RWPE1 (cell line): Measurements from ENCODE around the gene PKN1.

Experiments
- CTCF ChIA-PET: fragments of 350-600 bp; sonication (Branson Sonifier 250); formaldehyde crosslinking; extraction: SDS; loops from one replicate; lab custom pipeline; 2021; lab: Yijun Ruan, JAX
- POLR2A ChIA-PET: fragments of 400-600 bp; formaldehyde crosslinking; extraction: SDS; loops from one replicate; lab custom pipeline; 2020; ENCODE audit warnings: antibody characterized with exemption; ENCODE audit not compliant: low non-redundant PET; lab: Yijun Ruan, JAX
- DNase-seq: peaks from one replicate; pipeline ENCODE4 v3.0.0; 2012; ENCODE audit warnings: low spot score
- H3K27ac ChIP-seq: fragments of 450-650 bp; 2 replicates; pipeline ENCODE4 v1.5.1; 2017
- TF ChIP-seq, protein P1 (sequence below): fragments of 450-650 bp; conservative IDR thresholded peaks from 2 replicates; pipeline ENCODE4 v1.5.1; 2017; ENCODE audit warnings: low read depth, mild to moderate bottlenecking

Gene PKN1

DNA sequence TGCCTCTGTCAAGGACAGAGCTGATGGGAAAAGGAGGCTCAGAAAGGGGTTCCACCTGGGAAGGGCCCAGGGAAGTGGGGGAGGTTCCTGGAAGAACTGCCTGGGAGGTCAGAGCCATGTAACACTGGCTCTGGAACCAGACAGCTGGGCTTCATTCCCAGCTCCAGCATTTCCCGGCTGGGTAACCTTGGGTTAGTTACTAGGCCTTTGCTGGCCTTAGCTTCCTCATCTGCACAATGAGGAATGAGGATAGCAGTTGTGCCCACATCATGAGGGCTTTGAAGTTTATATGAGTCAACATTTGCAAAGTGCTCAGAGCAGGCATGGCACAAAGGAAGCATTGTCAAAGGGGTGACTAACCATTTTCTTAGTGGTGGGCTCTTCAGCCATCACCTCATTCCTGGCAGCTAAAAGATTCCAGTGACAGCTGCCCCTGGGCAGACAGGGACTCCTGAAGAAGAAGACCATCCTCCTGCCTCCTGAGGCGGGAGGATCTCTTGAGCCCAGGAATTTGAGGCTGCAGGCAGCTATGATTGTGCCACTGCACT, 86.8 kb downstream of the PKN1 start:
- TF ChIP-seq, protein P1, sequence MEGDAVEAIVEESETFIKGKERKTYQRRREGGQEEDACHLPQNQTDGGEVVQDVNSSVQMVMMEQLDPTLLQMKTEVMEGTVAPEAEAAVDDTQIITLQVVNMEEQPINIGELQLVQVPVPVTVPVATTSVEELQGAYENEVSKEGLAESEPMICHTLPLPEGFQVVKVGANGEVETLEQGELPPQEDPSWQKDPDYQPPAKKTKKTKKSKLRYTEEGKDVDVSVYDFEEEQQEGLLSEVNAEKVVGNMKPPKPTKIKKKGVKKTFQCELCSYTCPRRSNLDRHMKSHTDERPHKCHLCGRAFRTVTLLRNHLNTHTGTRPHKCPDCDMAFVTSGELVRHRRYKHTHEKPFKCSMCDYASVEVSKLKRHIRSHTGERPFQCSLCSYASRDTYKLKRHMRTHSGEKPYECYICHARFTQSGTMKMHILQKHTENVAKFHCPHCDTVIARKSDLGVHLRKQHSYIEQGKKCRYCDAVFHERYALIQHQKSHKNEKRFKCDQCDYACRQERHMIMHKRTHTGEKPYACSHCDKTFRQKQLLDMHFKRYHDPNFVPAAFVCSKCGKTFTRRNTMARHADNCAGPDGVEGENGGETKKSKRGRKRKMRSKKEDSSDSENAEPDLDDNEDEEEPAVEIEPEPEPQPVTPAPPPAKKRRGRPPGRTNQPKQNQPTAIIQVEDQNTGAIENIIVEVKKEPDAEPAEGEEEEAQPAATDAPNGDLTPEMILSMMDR: no peak
- H3K27ac ChIP-seq: peak overlapping the region; percentile 100
- DNase-seq: no peak
- POLR2A ChIA-PET: interaction anchor here (0.5 to 0.6 kb wide), 2 partner anchors 10 to 24 kb away, joined by 3 to 6 read pairs; no protein-coding TSS in a partner anchor
- CTCF ChIA-PET: interaction anchor here (0.8 kb wide), 1 partner anchor 35 kb away, joined by 3 read pairs; no protein-coding TSS in a partner anchor

DNA sequence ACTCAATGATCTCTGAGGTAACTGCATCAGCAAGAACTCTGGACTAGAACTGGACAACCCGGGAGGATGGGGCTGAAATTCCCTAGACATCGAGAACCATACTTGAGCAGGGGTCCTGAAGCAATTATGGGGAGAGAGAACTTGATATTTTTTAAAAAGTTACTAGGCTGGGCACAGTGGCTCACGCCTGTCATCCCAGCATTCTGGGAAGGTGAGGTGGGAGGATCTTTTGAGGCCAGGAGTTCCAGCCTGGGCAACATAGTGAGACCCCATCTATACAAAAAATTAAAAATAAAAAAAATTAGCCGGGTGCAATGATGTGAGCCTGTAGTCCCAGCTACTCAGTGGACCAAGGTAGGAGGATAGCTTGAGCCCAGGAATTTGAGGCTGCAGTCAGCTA, 87.4 kb downstream of the PKN1 start:
- TF ChIP-seq, protein P1: no peak
- no peak for DNase-seq
- CTCF ChIA-PET: no interaction called here
- H3K27ac ChIP-seq: peak overlapping the region; percentile 100
- POLR2A ChIA-PET: interaction anchor here (0.5 kb wide), 1 partner anchor 11 kb away, joined by 6 read pairs; no protein-coding TSS in a partner anchor
